ENCODE results near the gene MITF.

The MITF gene

DNA sequence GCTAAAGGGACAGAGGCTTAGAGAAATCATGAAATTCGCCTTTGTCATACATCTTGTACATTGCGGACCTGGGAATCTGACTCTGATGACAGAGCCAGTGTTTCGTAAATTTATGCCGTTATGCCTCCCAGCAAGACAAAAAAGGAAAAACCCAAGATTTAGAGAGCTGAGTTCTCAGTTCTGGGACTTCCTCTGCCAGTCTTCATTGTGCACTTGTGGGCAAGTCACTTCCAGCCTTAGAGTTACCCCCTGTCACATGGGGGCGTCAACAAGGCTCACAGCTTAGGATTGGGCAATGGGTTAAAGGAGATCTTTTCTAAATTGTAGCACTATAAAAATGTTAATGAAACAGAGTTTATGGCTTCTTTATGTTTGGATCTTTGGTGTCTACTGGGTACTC is 41.9 kb upstream of the MITF start:
- no peak overlapping the region for H3K27ac ChIP-seq
- ChIA-PET CTCF (no interaction called here), POLR2A (ENCODE audit: low non-redundant PET) (no interaction called here)
- TF ChIP-seq, protein P1, sequence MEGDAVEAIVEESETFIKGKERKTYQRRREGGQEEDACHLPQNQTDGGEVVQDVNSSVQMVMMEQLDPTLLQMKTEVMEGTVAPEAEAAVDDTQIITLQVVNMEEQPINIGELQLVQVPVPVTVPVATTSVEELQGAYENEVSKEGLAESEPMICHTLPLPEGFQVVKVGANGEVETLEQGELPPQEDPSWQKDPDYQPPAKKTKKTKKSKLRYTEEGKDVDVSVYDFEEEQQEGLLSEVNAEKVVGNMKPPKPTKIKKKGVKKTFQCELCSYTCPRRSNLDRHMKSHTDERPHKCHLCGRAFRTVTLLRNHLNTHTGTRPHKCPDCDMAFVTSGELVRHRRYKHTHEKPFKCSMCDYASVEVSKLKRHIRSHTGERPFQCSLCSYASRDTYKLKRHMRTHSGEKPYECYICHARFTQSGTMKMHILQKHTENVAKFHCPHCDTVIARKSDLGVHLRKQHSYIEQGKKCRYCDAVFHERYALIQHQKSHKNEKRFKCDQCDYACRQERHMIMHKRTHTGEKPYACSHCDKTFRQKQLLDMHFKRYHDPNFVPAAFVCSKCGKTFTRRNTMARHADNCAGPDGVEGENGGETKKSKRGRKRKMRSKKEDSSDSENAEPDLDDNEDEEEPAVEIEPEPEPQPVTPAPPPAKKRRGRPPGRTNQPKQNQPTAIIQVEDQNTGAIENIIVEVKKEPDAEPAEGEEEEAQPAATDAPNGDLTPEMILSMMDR (conservative IDR thresholded peaks at IDR 0.05; ENCODE audit: low read depth): no peak
- DNase-seq (ENCODE audit: low spot score): no peak

DNA sequence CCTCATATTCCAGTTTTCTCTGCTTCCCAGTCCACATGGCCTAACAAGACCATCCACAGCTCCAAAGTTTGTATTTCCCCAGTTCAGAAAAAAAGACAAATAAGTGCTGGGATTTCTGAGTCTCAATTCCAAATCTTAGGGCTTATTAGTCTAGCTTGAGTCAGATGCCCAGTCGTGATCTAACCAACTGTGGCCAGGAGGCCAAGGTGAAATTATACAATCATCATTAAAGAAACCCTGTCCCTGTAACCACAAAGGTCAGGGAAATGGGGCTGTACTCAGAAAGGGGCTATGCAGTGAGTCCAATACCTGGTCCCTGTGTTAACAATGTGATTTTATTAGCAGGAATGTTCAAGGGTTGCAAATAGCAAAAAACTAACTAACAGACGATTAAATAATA is 40.5 kb upstream of the MITF start:
- DNase-seq (ENCODE audit: low spot score): no peak
- TF ChIP-seq, protein P1 (conservative IDR thresholded peaks at IDR 0.05; ENCODE audit: low read depth): no peak
- no peak overlapping the region for H3K27ac ChIP-seq
- CTCF ChIA-PET: interaction anchor here (0.7 kb wide), 1 partner anchor 60 kb away, joined by 3 read pairs; no protein-coding TSS in a partner anchor
- POLR2A ChIA-PET (ENCODE audit: low non-redundant PET): no interaction called here

DNA sequence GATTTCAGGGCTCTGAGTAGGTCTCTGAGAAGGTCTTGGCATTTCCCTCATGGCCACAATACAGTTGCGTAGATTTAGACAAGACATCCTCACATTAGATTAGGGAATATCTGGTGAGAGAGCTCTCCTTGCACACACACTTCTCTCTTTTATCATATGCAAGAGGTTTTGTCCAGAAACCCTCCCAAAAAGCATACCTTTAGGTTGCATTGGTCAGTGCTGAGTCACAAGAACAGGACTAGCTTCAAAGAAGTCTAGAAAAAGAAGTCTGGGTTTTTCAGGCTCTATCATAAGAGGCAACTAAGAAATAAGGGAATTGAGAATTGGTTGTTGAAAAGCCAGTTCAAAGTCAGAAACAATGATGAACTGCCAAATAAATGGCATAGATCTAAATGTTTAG is 40.1 kb upstream of the MITF start:
- no peak overlapping the region for H3K27ac ChIP-seq
- no peak for DNase-seq (ENCODE audit: low spot score)
- TF ChIP-seq, protein P1 (conservative IDR thresholded peaks at IDR 0.05; ENCODE audit: low read depth): no peak
- CTCF ChIA-PET: interaction anchor here (0.7 kb wide), 1 partner anchor 60 kb away, joined by 3 read pairs; no protein-coding TSS in a partner anchor
- POLR2A ChIA-PET (ENCODE audit: low non-redundant PET): no interaction called here

DNA sequence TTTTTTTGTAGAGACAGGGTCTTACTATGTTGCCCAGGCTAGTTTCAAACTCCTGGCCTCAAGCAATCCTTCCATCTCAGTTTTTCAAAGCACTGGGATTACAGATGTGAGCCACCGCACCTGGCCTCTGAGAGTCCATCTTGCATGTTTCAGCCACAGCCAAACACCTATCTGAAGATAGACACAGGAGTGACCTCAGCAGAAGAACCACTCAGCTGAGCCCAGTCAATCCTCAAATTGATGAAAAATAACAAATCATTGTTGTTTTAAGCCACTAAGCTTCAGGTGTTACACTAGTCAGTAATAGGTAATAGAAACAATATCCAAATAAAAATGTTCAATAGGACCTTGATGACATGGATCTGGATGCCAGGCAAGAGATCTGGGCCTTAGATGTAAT is 38.3 kb upstream of the MITF start:
- CTCF ChIA-PET: no interaction called here
- DNase-seq (ENCODE audit: low spot score): no peak
- POLR2A ChIA-PET (ENCODE audit: low non-redundant PET): no interaction called here
- TF ChIP-seq, protein P1 (conservative IDR thresholded peaks at IDR 0.05; ENCODE audit: low read depth): no peak
- H3K27ac ChIP-seq: no peak overlapping the region

DNA sequence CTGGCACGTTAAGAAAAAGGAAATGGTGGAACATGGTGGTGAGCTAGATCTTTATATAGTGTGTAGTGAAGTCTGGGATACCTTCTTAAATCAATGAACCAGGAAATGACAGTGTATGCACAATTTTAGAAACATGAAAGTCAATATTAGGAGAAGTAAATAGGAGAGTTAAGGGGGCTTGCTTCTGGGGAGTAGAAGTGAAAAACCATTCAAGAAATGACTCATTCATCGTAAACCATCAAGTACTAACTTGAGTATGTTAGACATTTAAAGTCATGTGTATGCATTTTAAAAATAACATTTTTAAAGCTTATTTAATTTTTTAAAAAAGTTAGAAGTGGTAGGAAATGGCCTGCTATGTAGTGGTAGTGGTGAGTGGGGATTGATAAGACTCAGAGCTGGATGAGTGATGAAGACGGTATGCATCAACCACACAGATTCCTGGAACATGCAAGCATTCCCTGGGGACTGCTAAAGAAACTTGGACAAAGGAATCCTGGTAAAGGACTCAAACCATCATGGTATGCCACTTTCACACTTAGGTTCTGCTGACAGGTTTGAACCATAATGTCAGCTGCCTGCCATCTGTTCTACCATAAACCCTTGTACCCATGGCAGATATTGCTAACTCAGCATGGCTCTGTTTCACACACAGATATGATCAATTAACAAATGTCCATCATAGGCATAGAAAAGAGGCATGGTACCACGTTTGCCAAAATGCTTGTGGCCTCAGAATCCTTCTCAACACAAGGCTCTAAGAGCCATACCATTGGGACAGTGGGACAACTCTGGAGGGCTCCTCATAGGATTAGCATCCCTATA is 28.9 kb upstream of the MITF start:
- ChIA-PET CTCF (no interaction called here), POLR2A (ENCODE audit: low non-redundant PET) (no interaction called here)
- DNase-seq (ENCODE audit: low spot score): no peak
- no peak overlapping the region for H3K27ac ChIP-seq
- TF ChIP-seq, protein P1 (conservative IDR thresholded peaks at IDR 0.05; ENCODE audit: low read depth): no peak

DNA sequence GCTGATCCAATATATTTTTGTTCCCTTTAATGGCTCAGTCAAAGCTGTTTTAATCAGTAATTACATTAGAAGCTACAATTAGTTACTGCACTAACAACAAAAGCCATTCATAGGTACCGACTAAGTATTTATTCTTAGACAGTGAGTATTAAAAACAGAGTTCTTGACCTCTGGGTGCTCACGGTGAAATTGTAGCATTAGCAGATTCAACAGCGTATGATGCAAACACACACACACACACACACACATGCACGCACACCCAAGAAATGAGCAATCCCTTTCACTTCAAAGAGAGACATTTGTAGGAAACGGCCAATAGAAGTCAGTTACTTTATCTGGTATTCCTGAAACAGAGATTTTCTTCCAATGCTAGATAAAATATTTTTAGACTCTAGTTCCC is 27.0 kb upstream of the MITF start:
- H3K27ac ChIP-seq: no peak overlapping the region
- no peak for DNase-seq (ENCODE audit: low spot score)
- CTCF ChIA-PET: no interaction called here
- TF ChIP-seq, protein P1 (conservative IDR thresholded peaks at IDR 0.05; ENCODE audit: low read depth): no peak
- POLR2A ChIA-PET (ENCODE audit: low non-redundant PET): no interaction called here

Data from RWPE1 (cell line).